Measurements from ENCODE around the gene MRPL53.

- TF ChIP-seq POLR2AphosphoS5 (IDR thresholded peaks at IDR 0.05; ENCODE audit: low read depth, low read length) (no peak), POLR2A (IDR thresholded peaks at IDR 0.05; ENCODE audit: borderline replicate concordance, extremely low read depth, insufficient read depth, insufficient read length) (no peak), EZH2phosphoT487 (IDR thresholded peaks at IDR 0.05; ENCODE audit: borderline replicate concordance) (no peak), YY1 (IDR thresholded peaks at IDR 0.05; ENCODE audit: extremely low read depth, insufficient replicate concordance, low read depth, low read length) (no peak), EZH2 (IDR thresholded peaks at IDR 0.05) (no peak)
- TF ChIP-seq, protein P1, sequence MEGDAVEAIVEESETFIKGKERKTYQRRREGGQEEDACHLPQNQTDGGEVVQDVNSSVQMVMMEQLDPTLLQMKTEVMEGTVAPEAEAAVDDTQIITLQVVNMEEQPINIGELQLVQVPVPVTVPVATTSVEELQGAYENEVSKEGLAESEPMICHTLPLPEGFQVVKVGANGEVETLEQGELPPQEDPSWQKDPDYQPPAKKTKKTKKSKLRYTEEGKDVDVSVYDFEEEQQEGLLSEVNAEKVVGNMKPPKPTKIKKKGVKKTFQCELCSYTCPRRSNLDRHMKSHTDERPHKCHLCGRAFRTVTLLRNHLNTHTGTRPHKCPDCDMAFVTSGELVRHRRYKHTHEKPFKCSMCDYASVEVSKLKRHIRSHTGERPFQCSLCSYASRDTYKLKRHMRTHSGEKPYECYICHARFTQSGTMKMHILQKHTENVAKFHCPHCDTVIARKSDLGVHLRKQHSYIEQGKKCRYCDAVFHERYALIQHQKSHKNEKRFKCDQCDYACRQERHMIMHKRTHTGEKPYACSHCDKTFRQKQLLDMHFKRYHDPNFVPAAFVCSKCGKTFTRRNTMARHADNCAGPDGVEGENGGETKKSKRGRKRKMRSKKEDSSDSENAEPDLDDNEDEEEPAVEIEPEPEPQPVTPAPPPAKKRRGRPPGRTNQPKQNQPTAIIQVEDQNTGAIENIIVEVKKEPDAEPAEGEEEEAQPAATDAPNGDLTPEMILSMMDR (IDR thresholded peaks at IDR 0.05 in 2 of 3, conservative IDR thresholded peaks at IDR 0.05 in 1 of 3; ENCODE audit: borderline replicate concordance in 1 of 3, insufficient read depth in 1 of 3, low read depth in 2 of 3, low read length in 2 of 3), result no peak
- TF ChIP-seq, protein P2, sequence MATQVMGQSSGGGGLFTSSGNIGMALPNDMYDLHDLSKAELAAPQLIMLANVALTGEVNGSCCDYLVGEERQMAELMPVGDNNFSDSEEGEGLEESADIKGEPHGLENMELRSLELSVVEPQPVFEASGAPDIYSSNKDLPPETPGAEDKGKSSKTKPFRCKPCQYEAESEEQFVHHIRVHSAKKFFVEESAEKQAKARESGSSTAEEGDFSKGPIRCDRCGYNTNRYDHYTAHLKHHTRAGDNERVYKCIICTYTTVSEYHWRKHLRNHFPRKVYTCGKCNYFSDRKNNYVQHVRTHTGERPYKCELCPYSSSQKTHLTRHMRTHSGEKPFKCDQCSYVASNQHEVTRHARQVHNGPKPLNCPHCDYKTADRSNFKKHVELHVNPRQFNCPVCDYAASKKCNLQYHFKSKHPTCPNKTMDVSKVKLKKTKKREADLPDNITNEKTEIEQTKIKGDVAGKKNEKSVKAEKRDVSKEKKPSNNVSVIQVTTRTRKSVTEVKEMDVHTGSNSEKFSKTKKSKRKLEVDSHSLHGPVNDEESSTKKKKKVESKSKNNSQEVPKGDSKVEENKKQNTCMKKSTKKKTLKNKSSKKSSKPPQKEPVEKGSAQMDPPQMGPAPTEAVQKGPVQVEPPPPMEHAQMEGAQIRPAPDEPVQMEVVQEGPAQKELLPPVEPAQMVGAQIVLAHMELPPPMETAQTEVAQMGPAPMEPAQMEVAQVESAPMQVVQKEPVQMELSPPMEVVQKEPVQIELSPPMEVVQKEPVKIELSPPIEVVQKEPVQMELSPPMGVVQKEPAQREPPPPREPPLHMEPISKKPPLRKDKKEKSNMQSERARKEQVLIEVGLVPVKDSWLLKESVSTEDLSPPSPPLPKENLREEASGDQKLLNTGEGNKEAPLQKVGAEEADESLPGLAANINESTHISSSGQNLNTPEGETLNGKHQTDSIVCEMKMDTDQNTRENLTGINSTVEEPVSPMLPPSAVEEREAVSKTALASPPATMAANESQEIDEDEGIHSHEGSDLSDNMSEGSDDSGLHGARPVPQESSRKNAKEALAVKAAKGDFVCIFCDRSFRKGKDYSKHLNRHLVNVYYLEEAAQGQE (IDR thresholded peaks at IDR 0.05; ENCODE audit: low read depth), result no peak
These were observed 26.9 kb upstream of the MRPL53 start, which contains the start of gene LBX2 for GRCh38 chr2:74499267-74499939.
